Left ventricle myocardium inferior (tissue), 1 donor: ENCODE measurements around the gene RAD51AP1. TPM values are rescaled to one million over a fixed set of nuclear protein-coding genes. Genes with fewer than 3 reads are reported as not detected.

Experiments
- DNase-seq: peaks from one replicate; pipeline ENCODE4 v3.0.0-alpha.2; 2020
- H3K27ac ChIP-seq: fragments of 200-600 bp; replicated peaks from 2 replicates; pipeline ENCODE4 v1.8.0; 2021
- H3K27me3 ChIP-seq: fragments of 200-600 bp; 2 replicates; pipeline ENCODE4 v1.8.0; 2021; ENCODE audit warnings: low read depth
- H3K36me3 ChIP-seq: fragments of 200-600 bp; 2 replicates; pipeline ENCODE4 v1.8.0; 2021
- H3K4me1 ChIP-seq: fragments of 200-600 bp; 2 replicates; pipeline ENCODE4 v1.8.0; 2021
- H3K4me3 ChIP-seq: fragments of 200-600 bp; 2 replicates; pipeline ENCODE4 v1.8.0; 2021; ENCODE audit warnings: mild to moderate bottlenecking, moderate library complexity
- H3K9me3 ChIP-seq: fragments of 200-600 bp; replicated peaks from 2 replicates; pipeline ENCODE4 v1.8.0; 2021
- intact Hi-C: fragments of 100-400 bp; cut with micrococcal nuclease; formaldehyde crosslinking; loops from one replicate; pipeline ENCODE4 v1.11.0; 2022
- total RNA-seq: library from RNA; stranded (reverse); fragmentation: NEBNext Ultra II Directional; extraction: Animal tissue kit (Norgen Biotek cat#: 25700); gene quantifications from one replicate; pipeline ENCODE4 v1.2.1, GENCODE V29; 2021
- TF ChIP-seq, protein P1 (sequence below): fragments of 200-600 bp; IDR thresholded peaks from 2 replicates; pipeline ENCODE4 v1.8.0; 2021; ENCODE audit warnings: antibody characterized with exemption, mild to moderate bottlenecking, borderline replicate concordance
- donor health status: DM: no; HTN: yes; CAD: no; lungs with severe emphysema.

Gene RAD51AP1
- total RNA-seq, 1 donor from 2014 or later, result 1.2 TPM

DNA sequence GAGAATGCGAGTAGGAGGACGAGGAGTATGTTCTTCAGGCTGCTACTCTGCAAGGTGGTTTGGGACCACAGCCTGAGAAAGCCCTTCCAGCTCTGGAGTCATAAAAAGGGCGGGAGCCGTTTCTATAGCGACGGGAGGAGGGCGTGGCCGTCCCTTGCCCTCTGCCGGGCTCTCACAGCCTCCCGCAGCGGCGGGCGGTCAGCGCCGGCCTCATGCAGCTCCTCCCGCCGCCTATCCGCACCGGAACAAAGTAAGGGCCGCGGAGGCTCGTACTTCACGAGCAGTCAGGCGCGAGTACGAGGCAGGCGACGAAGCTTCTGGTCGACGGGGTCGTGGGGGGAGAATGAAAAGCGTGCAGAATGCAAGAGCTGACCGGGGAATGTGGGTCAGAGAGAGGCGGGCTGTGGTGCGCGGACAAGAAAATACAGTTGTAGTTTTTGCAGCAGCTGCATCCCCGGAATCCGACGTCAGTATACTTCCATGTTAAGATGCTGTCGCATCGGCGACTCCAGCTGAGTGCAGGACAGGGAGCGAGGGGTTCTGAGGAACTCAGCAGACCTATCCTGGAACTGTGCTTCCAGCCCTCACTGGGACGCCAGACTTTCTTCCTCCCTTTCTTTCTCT, 23.5 kb downstream of the RAD51AP1 start, which contains the start of gene DYRK4:
Gene DYRK4 (plus strand): TSS at position 175 of the 624 bp plus-strand sequence. CDS start 38 bp downstream, at position 213.
- Histone ChIP-seq H3K4me3 (peak within 1 kb of the TSS; percentile 61), H3K36me3 (no peaks in the 10 kb centered on the region), H3K27me3 (peaks cover 20% of the 10 kb centered on the region), H3K4me1 (peaks cover 18% of the 10 kb centered on the region), H3K9me3 (no peaks in the 10 kb centered on the region), H3K27ac (peak within 1 kb of the TSS; percentile 17)
- TF ChIP-seq, protein P1, sequence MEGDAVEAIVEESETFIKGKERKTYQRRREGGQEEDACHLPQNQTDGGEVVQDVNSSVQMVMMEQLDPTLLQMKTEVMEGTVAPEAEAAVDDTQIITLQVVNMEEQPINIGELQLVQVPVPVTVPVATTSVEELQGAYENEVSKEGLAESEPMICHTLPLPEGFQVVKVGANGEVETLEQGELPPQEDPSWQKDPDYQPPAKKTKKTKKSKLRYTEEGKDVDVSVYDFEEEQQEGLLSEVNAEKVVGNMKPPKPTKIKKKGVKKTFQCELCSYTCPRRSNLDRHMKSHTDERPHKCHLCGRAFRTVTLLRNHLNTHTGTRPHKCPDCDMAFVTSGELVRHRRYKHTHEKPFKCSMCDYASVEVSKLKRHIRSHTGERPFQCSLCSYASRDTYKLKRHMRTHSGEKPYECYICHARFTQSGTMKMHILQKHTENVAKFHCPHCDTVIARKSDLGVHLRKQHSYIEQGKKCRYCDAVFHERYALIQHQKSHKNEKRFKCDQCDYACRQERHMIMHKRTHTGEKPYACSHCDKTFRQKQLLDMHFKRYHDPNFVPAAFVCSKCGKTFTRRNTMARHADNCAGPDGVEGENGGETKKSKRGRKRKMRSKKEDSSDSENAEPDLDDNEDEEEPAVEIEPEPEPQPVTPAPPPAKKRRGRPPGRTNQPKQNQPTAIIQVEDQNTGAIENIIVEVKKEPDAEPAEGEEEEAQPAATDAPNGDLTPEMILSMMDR, result no peak
- intact Hi-C loops, result no loop called here
- DNase-seq, result peak; percentile 86

- intact Hi-C loops, result no loop called here
- TF ChIP-seq, protein P1, result no peak
- Histone ChIP-seq H3K36me3 (no peaks in the 10 kb centered on the region), H3K4me3 (no peak overlapping the region), H3K27ac (no peak overlapping the region), H3K27me3 (peaks cover 20% of the 10 kb centered on the region), H3K4me1 (peaks cover 11% of the 10 kb centered on the region), H3K9me3 (no peaks in the 10 kb centered on the region)
- DNase-seq, result no peak
Measured at GRCh38 chr12:4563336-4563735, 24.6 kb downstream of the RAD51AP1 start.

DNA sequence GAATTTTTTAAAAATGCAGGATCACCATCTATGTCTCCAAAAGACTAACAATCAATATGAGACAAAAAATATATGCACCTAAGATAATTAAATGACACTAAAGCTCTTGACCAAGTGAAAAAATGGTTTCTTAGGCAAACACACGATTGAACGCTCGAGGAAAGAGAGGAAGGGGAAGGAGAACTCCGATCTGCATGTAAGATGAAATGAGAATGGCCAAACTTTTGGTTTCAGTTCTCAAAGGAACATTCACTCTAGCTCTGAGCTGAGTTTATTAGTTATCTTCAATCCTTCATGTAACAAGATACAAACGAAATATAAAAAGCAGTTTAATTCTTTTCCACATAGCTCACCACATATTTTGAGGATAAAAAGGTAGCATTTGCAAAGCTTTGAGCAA, 26.1 kb downstream of the RAD51AP1 start:
- intact Hi-C loops, result no loop called here
- Histone ChIP-seq H3K4me3 (no peak overlapping the region), H3K36me3 (no peaks in the 10 kb centered on the region), H3K27me3 (peaks cover 20% of the 10 kb centered on the region), H3K27ac (peak overlapping the region; percentile 27), H3K9me3 (no peaks in the 10 kb centered on the region), H3K4me1 (peaks cover 11% of the 10 kb centered on the region)
- TF ChIP-seq, protein P1, result no peak
- no peak for DNase-seq

DNA sequence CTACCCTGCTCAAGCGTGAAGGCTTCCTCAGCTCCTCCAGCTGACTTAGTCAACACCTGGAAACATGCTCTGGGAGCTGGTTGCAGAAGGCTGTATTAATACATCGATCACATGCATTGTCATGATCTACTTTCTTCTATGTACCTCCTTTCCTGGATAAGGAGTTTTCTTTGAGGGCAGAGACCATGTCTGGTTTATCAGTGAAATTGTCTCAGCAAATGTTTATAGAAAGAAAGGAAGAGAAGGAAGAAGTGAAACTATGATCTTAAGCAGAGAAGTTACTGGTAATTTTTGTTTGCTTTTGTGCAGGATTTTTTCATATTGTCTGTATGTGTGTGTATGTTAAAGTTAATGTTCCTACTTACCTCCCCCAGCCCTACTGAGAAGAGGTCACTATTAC, 27.8 kb downstream of the RAD51AP1 start:
- peaks cover 20% of the 10 kb centered on the region for H3K27me3 ChIP-seq
- no peaks in the 10 kb centered on the region for H3K36me3 ChIP-seq
- H3K27ac ChIP-seq, result peak overlapping the region; percentile 21
- H3K4me1 ChIP-seq, result peaks cover 11% of the 10 kb centered on the region
- no peaks in the 10 kb centered on the region for H3K9me3 ChIP-seq
- intact Hi-C loops, result no loop called here
- H3K4me3 ChIP-seq, result no peak overlapping the region
- TF ChIP-seq, protein P1, result no peak
- no peak for DNase-seq

- DNase-seq, result no peak
- Histone ChIP-seq H3K4me1 (peaks cover 3% of the 10 kb centered on the region), H3K27me3 (peaks cover 16% of the 10 kb centered on the region), H3K9me3 (no peaks in the 10 kb centered on the region), H3K4me3 (no peak overlapping the region), H3K36me3 (no peaks in the 10 kb centered on the region), H3K27ac (peak overlapping the region; percentile 21)
- intact Hi-C loops, result no loop called here
- TF ChIP-seq, protein P1, result no peak
Measured at GRCh38 chr12:4567073-4567881, 28.6 kb downstream of the RAD51AP1 start.
